DMS 273 (cell line): ENCODE data around the gene CLTB.

Experiments used
- DNase-seq: peaks from one replicate; lab custom pipeline; 2025; ENCODE audit not compliant: unreplicated experiment; lab: John Stamatoyannopoulos, UW

Gene CLTB

DNA sequence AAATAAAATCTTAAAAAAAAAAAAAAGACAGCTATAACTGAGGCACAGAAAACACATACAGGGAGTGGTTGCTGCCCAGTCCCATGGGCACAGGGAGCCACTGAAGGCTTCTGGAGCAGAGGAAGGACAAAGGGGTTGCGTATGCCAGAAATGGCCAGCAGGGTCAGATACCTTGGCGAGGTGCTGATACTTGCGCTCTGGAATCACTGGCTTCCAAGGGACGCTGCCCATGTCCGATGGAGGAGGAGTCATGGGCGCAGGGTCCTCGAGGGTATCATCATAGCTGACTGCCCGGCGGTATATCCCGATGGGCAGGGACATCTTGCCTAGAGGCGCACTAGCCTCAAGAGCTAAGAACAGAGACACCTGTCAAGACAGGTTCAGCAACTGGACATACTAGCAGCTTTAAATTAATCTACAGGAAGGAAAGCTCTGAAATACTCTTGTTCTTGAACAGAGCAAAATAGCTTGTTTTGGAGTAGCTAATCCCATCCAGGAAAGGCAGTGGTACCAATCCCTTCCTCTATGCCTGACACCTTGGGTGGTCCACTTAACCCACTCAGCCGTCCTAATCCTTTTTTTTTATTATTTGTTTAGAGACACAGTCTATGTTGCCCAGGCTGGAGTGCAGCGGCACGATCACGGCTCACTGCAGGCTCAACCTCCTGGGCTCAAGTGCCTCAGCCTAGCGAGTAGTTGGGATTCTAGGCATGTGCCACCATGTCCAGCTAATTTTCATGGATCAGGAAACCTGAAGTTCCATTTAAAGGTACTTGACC, 60.8 kb downstream of the CLTB start:
- no peak for DNase-seq

DNA sequence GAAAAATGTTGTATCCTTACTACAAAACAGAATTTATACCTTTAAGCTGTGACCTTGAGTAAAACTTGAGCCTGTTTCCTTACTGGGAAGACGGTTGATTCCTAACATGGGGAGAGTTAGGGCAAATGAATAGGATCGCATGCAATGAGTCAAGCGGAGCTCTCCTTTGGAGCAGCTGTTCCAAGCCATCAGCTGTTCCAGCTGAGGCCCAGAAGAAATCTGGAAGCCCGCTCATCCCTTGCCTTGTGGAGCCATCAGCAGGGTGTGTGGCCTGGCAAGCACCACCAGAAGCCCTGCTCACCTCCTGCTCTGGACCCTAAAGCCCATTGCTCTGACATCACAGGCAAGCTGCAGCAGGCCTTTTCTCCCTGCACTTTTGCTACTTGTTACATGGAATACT, 62.8 kb downstream of the CLTB start:
- no peak for DNase-seq

DNA sequence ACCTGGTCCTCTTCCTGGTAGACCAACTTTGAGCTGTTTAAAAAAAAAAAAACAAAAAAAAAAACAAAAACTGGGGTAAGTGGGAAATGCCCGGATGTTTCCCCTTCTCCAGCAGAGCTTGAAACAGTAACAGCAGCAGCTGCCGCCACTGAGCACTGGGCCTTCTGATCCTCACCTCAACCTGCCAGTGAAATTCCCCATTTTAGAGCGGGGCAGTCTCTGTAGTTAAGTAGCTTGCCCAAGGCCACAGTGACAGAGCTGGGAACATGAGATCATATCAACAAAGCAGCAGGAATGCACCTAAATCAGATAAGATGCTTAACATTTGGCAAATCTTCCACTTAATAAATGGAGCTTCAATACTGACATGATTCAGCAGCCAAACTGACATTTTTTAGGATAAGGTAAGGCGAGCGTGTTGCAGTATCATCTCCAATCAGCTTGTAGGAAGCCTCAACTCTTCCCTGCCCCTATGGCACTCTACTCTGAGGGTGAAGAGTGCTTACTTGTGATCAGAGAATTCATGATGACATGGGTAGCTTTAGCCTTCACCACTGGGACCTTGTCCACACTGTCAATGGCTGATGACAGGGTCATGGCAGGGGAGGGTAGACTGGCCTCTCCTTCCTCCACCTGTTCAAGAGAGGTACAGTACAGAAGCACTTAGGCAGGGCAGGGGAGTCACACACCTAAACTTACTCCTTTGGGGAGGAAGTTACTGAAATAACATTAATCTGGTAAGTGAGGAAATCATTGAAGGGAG, 64.0 kb downstream of the CLTB start:
- no peak for DNase-seq

DNA sequence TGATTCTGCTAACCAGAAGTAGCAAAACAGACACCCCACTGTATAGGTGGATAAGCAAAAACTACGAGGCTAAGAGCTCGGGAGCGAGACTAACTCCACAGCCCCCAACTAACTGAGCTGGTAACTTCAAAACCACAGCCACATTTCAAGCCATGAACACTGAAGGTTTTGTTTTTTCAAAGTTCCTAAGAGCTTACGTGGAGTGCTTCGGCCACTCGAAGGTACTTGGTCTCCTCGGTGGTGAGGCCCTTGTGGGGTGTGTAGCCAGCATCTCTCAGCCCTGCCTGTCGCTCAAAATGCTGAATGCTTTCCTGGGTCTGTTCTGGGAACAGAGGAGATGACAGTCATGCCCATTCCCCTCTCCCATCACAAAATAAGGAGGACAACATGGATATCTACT, 65.9 kb downstream of the CLTB start:
- no peak for DNase-seq

DNA sequence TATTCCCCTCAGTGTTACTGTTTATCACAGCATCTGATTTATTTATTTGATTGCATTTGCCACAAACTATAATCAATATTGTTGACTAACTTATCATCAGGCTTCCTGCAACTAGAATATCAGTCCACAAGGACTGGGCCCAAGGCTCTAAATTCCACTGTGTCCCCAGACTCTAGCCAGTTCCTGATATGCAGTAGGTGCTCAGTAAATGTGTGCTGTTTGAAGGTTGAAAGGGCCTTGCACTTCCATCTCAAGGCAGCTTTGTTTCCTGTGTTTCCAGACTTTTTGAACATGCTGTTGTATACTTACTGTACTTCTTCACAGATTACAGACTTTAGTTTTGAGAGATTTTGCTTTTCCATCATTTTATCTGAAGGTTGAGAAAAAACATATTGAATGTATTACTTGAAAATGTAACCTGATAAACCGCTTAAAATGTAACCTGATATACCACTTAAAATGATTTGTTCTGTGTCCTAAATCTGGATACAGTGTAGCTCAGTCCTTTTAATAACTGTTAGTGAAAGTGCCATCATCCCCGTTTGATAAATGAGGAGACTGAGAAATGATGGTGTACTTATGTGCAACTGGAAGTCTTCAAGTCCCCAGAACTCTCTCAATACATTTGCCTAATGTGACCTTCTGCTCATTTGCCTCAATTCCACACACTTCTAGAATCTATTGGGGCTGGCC, 73.4 kb downstream of the CLTB start:
- DNase-seq = no peak
